Measurements from ENCODE around the gene KCNQ2.

- TF ChIP-seq CTCF (conservative IDR thresholded peaks at IDR 0.05) (no peak), EZH2 (IDR thresholded peaks at IDR 0.05; ENCODE audit: low read depth) (no peak)
These were observed 39.7 kb downstream of the KCNQ2 start for GRCh38 chr20:63432577-63433325.
